Activated CD4-positive, alpha-beta T cell treated with anti-CD3 and anti-CD28 coated beads, Interleukin-2, amount 50 U/mL, for 48 hours (primary cell): ENCODE data around the gene SND1.
"Not testable (repeated sequence)": the region's sequence is repeated elsewhere in the genome, so short reads cannot be mapped to it uniquely, and the experiment has no call there.

ENCODE experiments used
- DNase-seq, 2 experiments: peaks; one replicate each; pipeline ENCODE4 v3.0.0-alpha.2; 2020

Gene SND1

DNA sequence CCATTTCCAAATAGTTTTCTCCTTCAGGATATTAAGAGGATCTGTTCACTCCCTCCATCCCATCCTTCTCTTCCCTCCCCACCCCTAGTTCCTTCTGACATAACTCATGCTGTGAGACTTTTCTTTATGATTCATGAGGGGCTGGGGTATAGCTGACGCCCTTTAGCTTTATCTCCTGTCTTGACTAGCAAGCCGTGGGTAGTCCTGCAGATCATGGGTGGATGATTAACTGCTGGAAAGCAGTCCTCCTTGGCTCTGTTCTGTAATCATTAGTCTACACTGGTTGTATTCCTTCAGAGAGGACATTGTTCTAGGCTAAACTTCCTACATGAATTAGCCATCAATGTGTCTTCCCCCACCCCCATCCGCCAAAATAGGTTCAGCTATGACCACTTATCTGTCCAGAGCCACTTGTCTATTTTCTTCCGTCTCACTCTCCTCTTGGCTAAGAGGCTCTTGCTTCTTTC lies 243.9 kb downstream of the SND1 start:
- DNase-seq: no peak

DNA sequence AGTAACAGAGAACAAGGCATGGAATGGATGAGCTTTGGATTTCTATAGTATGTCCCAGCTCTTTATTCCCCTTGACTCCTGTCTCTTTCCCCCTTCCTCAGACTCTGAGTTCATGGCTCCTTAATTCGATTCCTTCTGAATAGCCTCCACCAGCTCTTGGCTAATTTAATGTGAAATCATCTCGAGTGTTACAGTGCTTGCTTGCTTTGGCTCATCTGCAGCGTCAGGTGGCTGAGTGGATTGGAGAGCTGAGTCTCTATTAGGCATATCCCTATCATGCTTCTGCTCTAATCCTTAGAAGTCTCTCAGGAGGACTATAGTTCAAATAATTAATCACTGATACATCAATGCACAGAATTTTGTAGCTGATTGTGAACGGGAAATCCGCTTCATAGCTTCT lies 244.7 kb downstream of the SND1 start:
- no peak for DNase-seq

DNA sequence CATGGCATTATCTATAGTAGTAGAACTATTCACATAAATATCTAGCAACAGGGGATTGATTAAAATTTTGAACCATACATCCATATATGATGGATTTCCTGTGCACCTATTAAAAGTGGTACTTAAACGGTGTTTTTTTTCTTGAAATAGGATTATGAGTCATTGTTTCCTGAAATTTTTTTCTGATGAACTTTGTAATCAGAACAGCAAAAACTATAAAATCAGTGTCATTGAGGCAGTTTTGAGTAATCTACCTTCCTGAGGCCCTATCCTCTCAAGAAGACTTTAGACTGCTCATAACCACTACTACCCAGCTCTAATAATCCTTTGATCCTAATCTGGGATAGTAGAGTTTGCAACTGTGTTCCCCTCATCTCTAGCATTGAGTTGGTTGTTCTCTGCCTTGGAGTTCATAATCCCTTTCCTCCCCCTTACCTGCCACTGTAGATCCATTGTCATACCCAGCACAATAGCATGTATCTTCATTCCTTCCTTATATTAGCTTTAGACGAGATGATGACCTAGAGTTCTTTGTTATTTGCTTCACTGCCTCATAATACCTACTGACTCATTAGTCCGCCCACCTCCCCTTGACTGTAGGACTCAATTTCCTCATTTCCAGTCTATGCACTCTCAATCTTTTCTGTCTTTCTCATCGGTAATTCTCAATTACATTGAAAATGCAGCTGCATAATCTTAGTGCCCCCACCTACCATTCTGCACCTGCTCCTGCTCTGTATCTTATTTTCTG lies 245.9 kb downstream of the SND1 start:
- peak; percentile 18 to 48 for DNase-seq

DNA sequence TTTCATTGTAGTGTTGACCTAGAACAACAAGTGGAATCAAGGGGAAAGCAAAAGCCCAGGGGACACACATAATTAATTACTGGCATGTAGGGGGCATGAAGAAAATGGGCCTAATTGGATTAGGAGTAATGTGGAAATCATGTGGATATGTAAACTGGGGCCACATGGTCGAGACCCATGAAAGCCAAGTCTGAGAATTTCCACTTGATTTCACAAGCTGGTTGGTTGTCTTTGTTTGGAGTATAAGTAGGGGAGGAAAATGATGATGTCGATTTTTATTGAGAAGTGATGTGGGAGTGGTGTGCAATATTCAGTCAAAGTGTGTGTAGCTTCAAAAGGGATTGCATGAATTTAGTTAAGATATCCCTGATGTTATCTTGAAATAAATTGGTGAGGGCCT lies 247.4 kb downstream of the SND1 start:
- no peak for DNase-seq

DNA sequence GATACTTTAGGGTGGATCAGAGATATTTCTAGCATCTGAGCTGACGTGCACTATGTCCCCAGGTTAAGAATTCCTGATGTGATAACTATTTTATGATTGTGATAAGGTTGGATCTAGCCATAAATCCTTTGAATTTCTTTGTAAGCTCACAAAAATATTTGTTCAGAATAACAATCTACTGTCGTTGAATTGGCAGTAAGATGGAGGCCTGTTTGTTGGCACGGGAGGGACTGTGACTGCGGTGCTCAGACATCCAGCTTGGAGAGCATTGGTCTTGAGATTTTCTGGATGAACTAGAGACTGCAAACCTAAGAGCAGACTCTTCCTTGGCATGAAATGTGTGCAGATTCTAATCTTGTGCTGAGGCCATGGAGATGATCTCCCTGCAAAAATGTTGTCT lies 248.1 kb downstream of the SND1 start:
- no peak for DNase-seq

DNA sequence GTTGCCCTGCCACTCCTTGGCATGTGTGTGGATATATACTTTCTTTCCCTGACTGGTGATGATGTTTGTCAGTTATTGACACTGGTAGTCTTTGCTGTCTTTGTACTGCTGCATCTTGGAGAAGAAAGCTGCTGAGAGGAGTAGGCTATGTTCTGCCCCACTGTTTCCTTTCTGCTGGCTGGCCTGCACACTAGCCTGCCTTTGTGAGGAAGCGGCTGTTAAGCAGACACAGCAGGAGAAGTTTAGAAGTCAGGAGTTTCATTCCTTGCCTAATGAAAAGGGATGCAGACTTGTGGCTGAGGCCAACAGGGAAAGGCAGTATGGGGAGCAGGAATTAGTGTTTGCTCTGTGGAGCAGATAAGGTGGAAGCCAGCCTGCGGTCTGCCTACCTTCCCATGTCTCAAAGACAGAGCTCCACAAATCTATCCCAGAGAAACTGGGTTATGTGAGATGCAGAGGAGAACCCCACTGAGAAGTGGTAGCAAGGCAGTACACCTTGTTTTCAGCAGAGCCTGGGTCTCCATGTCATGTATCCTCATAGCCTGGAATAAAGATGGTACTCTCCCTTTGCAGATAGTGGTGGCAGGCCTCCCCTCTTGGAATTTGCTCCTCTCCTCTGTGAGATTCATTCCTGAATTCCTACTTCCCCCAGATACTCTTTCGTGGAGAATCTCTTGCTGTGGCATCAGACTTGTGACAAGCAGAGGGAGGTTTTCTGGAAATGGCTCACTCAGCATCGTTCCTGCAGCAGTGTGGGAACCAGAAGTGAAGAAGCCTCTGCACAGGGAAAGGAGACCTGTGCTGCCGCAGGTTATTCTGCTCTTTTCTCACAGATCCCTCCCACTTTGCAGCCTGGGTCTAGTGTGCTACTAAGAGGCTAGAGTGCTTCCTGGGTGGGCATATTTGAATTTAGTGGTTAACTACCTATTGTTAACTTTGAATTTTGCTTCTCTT lies 249.0 kb downstream of the SND1 start:
- no peak for DNase-seq

DNA sequence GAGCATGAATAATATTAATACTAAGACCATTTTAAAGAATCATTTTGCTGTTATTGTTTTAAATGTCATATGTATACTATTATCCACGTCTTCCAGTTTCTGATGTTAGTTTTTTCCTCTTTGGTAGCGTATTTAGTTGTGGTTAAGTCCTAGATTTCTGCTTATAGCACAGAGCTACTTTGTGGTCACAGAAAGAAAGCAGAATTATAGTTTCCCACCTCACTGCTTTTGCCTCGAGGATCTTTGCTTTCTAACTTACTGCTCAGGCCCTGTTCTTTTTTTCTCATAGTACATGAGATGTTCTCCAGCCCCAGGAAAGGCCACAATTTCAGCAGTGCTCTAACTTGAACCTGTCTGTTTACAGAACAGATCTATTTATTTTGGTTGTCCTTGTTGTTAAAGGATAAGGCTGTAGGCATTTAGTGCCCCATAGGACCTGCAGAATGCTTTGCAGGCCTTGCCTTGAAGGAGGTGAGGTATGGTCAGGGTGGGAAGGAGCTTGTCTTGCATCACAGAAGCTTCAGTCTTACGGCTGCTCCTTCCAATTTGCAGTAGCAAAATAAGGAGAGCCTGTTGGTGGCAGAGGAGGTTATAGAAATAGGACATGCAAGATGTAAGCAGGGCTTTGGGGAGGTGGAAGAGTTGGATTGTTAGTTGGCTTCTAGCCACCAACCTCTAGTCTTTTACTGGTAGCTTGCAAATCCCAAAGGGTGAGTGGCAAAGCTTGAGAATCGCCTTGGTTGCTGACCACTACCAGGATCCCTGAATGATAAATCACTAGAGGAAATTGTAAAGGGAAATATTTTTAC lies 250.1 kb downstream of the SND1 start:
- DNase-seq: no peak

DNA sequence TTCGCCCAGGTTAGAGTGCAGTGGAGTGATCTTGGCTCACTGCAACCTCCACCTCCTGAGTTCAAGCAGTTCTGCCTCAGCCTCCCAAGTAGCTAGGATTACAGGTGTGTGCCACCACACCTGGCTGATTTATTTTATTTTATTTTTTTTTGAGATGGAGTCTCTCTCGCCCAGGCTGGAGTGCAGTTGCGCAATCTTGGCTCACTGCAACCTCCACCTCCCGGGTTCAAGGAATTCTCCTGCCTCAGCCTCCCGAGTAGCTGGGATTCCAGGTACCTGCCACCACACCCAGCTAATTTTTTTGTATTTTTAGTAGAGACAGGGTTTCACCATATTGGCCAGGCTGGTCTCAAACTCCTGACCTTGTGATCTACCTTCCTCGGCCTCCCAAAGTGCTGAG lies 250.8 kb downstream of the SND1 start:
- not testable (repeated sequence) for DNase-seq

DNA sequence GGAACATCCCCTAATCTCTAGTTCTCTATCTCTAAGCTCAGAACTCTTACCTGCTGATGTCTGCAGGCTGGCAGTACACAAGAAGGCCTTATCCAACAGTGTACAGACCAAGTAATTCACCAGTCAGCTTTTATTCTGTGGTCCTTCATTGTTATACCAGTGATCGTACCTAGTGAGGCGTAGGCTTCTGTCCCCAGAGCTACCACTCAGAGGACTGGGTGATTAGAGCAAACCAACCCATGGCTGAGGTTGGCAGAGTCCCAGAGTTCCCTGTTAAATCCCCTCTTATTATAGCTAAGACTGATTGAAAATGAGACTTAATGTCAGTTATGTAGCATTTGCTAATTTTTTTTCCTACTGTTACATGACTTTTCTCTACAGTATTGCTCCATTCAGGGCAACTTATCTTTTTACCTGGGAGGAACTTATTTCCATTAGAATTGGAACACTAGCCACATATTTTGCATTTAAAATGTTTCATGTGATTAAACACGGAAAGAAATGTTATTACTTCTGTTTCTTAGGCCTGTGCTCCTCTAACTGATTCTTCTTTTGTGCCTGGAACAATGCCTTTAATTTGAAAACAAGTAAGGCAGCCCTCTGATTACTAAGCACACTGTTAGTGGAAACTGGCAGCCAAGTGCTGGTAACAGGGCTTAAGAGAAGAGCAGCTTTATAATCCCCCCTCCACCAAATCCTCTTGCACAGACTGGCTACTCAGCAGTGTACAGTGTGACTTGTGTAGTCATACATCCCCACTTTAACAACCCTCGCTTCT lies 252.1 kb downstream of the SND1 start:
- no peak for DNase-seq

DNA sequence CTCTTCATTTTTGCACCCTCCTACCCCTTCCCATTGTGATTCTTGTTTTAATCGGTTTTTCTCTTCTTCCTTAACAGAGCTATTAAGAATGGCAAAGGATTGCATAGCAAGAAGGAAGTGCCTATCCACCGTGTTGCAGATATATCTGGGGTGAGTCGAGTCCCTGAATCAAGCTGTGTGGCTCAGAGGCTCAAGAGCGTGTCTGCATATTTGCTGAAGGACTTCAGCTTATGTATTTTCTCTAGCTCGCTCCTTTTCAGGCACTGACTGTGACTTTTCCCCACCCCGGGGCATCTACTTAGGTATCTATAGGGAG lies 252.6 kb downstream of the SND1 start:
- DNase-seq: no peak

DNA sequence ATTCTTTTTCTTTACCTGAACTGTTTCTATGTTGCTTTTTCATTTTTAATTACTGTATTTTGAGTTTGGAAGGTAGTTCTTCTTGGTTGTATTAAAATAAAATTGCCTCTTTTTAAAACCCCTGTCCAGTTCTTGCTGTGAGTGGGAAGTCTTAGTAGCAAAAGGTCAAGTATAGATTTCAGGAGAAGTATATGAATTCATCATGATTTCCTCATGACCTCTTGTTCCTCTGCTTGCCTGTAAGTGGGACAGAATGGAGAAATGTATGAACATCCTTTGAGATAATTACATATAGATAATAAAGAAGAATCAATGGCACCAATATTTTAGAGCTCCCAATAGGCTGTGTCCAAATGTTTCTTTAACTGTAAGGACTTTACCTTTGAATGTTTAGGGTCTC lies 253.0 kb downstream of the SND1 start:
- DNase-seq: no peak

DNA sequence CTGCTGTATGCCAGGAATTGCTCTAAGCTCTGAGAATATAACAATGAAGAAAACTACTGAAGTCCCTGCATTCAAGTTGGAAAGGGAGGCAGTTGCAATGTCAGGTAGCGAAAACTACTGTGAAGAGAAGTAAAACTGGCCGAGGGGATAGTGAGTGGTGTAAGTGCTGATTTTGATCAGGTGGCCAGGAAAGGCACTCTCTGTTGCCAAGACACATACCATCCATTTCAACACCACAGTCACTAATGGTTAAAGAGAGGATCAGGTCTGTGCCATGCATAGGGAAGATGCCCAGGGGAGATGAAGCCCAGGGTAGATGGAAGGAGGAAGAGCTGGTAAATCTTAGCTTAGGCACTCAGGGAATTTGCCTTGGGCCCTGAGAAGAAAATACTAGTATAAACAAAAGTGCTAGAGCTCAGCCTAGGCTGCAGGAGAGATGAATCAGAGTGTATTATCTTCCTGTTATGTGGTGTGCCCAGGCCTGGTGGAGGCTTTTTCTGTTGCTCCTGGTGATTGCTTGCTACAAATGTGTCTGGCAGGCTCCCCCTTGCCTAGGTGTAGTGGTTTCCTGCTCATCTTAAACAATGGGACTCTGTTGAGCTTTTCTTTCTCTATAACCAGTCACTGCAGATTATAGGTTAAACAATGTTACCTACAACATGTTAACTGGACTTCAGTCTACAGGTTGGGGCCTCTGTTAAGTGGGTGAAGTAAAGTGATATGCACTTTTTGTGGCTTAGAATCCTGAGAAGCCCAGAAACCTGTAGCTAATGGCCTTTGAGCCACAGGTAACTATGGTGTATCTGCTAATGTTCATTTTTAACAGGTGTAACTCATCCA lies 253.7 kb downstream of the SND1 start:
- DNase-seq: no peak

DNA sequence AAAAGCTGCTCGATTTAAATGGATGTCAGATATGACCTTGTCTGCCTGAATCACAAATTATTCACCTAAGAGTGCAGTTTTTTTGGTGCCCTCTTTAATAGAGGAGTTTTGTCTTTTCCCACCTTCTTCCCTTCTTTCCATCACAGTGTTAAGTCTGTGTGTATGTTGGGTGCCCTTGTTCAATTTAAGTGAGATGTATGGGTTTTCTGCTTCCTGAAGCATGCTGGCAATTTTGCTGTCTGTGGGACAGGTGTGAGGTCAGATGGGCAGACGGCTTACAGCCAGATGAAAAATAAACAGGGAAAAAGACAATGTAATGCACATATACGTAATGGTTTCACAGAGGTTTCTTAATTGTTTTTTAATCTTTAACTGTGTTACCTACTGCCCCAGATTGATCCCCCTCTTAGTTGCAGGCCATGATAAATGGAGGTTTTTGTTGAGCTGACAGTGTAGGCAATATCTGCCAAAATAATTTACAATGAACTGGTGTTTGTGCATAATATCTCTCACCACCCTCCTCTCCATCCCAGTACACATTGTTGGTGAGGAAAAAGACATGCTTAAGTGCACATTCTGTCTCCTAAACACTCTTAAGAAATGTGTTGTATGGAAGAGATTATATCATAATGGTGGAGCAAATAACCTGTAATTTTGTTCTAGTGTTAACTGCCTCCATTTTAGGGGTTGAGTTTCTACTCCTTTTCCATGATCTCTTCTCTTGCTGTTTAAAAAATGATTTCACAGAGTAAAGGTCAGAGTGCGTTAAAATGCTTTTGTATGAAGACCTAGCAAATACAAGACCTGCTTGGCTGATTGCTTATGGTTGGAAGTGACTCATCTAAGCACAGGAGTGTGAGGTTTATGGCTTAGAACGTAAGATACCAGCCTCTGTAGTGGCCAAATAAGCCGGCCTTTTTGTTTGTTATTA lies 255.4 kb downstream of the SND1 start:
- no peak for DNase-seq

DNA sequence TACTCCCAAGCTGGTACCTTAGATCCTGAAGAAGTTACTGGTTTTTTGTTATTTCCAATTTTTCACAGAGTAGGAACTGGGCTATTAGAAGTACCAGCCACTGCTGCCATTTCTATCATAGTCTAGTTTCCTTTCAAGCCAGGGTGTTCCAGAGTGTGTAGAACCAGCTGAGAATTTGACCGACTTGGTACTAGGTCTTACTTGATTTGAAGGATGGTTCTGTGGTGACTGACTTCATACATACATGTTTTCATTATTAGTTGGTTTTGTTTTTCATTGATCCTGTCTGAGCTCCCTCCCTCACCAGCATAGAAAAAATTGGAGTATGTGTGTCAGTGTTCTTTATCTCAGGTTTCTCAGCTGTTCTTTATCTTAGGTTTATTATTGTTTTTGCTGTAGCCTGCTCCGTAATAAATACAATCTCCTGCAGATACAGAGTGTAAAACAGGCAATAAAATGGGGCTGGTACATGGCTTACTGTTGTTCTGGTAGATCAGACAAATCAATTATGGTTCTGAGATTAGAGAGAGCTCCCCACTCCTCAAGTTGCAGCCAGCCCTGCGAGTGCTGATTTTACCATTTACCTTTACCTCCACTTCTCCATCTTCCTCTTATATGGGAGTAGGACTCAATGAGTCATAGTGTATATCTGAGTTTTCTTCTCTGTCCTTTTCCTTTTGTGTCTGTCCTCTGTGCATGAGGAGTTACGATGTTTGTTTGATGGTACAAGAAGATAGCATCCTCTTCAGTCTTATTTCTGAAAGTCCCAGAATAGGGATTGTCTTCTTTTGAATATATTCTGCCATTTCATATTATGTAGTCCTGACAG lies 256.6 kb downstream of the SND1 start:
- no peak for DNase-seq

DNA sequence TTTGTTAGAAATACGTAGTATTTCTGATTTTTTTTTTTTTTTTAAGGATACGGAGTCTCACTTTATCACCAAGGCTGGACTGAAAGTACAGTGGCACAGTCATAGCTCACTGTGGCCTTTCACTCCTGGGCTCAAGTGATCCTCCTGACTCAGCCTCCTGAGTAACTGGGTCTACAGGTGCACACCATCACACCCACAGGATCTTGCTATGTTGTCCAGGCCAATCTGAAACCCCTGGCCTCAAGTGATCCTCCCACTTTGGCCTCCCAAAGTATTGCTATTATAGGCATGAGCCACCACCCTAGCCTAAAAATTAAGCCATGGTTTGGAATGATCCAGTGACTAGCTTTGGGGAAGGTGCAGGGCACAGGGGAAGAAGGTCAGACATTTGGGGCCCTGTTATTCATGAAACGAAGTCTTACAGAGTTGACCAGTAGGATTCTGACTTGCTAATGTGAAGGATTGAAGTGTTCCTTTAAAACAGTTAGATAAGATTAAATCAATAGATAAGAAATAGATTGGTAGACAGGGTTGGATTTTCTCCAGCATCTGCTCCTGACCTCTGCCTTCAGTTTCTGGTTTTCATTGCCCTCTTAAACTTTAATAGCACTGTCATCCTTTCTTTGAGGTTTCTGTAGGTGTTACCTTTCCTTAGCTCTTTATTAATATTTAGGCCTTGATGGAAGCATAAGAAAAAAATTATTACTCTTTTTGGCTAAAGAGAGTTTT lies 257.6 kb downstream of the SND1 start:
- no peak for DNase-seq

DNA sequence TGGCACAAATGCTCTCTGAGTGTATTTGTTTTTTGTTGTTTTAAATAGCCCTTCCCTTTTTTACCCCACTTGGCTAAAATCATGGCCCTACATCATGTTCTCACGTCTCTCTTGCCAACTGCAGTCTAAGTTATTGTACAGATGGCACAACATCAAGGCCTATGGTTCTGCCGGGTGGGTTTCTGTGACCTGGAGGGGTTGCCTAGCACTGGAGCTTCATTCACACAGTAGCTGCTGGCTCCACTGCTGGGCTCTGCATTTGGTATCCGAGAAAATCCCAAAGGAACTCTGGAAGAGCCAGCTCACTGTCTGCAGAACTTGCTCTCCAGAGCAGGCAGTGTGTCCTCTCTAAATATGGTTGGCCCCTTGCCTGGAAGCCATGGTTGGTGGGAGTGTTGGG lies 258.7 kb downstream of the SND1 start:
- DNase-seq: no peak

DNA sequence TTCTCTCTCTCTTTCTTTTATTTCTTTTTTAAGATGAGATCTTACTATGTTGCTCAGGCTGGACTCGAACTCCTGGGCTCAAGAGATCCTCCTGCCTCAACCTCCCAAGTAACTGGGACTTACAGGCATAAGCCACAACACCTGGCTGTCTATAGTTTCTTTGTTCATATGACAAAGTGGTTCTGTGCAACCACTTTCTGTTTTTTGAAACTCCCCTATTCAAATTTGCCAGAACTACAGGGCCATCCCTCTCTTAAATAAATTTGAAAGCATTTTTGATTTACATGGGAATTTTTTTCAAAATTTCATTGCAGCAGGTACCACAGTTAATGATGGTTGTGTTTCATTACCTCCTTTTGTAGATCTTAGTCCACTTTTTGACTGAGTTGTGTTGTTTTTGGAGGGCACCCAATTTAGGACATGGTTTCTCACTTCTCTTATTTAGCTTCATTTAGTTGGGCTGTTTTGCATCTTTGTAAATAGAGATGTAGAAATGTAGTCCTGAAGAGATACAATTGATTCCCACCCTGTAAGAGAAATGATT lies 260.0 kb downstream of the SND1 start:
- DNase-seq: no peak

DNA sequence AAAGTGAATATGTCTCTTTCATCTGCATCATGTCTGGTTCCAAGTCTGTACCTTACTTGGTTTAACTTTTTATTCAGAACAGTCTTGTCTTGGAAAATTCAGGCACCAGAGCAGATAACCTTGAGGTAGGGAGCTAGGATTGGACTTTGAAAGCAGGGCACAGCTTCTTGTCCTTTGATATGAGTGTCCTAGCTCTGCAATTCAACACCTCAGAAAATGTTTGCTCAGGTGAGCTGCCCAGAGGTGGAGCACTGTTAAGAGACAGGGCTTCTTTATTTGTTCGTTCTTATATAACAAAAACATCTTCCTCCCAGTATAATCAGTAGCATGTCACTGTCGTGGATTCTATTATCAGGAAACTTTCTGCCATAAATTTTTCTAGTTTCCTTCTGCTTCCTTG lies 260.9 kb downstream of the SND1 start:
- no peak for DNase-seq
